ENCODE results near the gene COA3. TPM values are rescaled to one million over a fixed set of nuclear protein-coding genes. Genes with fewer than 3 reads are reported as not detected.

The COA3 gene
- polyA plus RNA-seq, 1 of the 3 experiments (the other 2 are of a cell fraction), result 103 TPM

- WGBS (ENCODE audit: low lambda C conversion rate), result 87% methylated on average over 11 of the region's 11 CpGs
- H3K36me3 ChIP-seq (replicated peaks in 1 of 2; ENCODE audit: control insufficient read depth in 1 of 2, insufficient read depth in 2 of 2, low read length in 1 of 2), result peaks cover 51 to 73% of the 10 kb centered on the region in 2 experiments
- H3K9ac ChIP-seq, result no peak overlapping the region
- ChIA-PET CTCF (interaction anchor here (0.9 to 4.7 kb wide), 10 partner anchors 11 to 155 kb away, joined by 3 to 34 read pairs (median 4); partner anchors contain the start of genes BECN1 and RPL27), POLR2A (no interaction called here)
- H3K27ac ChIP-seq (ENCODE audit: low read depth in 2 of 2, low read length in 1 of 2), result no peak overlapping the region
- DNase-seq, result no peak
- H3F3A ChIP-seq (replicated peaks; ENCODE audit: insufficient read depth), result peaks cover 19% of the 10 kb centered on the region
- H2AFZ ChIP-seq (ENCODE audit: low read depth), result no peak overlapping the region
- H3K27me3 ChIP-seq (ENCODE audit: insufficient read depth), result no peaks in the 10 kb centered on the region
- H3K4me3 ChIP-seq (ENCODE audit: low read depth in 2 of 2, low read length in 1 of 2), result no peak overlapping the region
- TF ChIP-seq TEAD4 (IDR thresholded peaks at IDR 0.05; ENCODE audit: borderline replicate concordance, insufficient read depth) (no peak), TCF12 (IDR thresholded peaks at IDR 0.05) (no peak), POLR2AphosphoS5 (IDR thresholded peaks at IDR 0.05; ENCODE audit: low read depth, low read length) (no peak), NRF1 (IDR thresholded peaks at IDR 0.05; ENCODE audit: low read depth, low read length) (no peak), FOSL2 (IDR thresholded peaks at IDR 0.05; ENCODE audit: borderline replicate concordance, low read depth) (no peak), REST (IDR thresholded peaks at IDR 0.05; ENCODE audit: low read depth, low read length) (no peak), USF1 (IDR thresholded peaks at IDR 0.05; ENCODE audit: borderline replicate concordance, low read depth) (no peak), RCOR1 (IDR thresholded peaks at IDR 0.05; ENCODE audit: low read length) (no peak), FOXM1 (IDR thresholded peaks at IDR 0.05; ENCODE audit: low read depth) (no peak), MAX (IDR thresholded peaks at IDR 0.05; ENCODE audit: low read depth) (no peak), RAD21 (IDR thresholded peaks at IDR 0.05; ENCODE audit: low read length) (no peak)
- peaks cover 3% of the 10 kb centered on the region; the same call in 1 of the 2 replicates for H3K79me2 ChIP-seq (ENCODE audit: insufficient read depth)
- 0 out of 2 replicates have a peak, but pooled peaks cover 10% of the 10 kb centered on the region for H4K20me1 ChIP-seq (ENCODE audit: insufficient read depth)
- no peaks in the 10 kb centered on the region for H3K9me2 ChIP-seq
- H3K9me3 ChIP-seq, result no peaks in the 10 kb centered on the region
- no peaks in the 10 kb centered on the region for H3K4me1 ChIP-seq (ENCODE audit: control insufficient read depth in 1 of 2, insufficient read depth in 2 of 2, low read depth in 1 of 2, low read length in 1 of 2)
- H3K4me2 ChIP-seq, result no peak overlapping the region
Observed at GRCh38 chr17:42841975-42842685, 43.6 kb upstream of the COA3 start.

- H3F3A ChIP-seq (replicated peaks; ENCODE audit: insufficient read depth), result peaks cover 13% of the 10 kb centered on the region
- H4K20me1 ChIP-seq (ENCODE audit: insufficient read depth), result no peaks in the 10 kb centered on the region
- ChIA-PET POLR2A (interaction anchor here (1.4 kb wide), 1 partner anchor 12 kb away, joined by 4 read pairs; the partner anchor contains the start of gene BECN1), CTCF (interaction anchor here (2.4 to 4.3 kb wide), 5 partner anchors 9 to 162 kb away, joined by 9 to 33 read pairs (median 15); partner anchors contain the start of genes AOC2, BECN1 and RPL27)
- H3K27ac ChIP-seq (ENCODE audit: low read depth in 2 of 2, low read length in 1 of 2), result no peak overlapping the region
- H3K27me3 ChIP-seq (ENCODE audit: insufficient read depth), result no peaks in the 10 kb centered on the region
- no peak for DNase-seq
- no peak overlapping the region for H3K9ac ChIP-seq
- no peak overlapping the region for H3K4me3 ChIP-seq (ENCODE audit: low read depth in 2 of 2, low read length in 1 of 2)
- no peak overlapping the region for H3K4me2 ChIP-seq
- H3K9me3 ChIP-seq, result no peaks in the 10 kb centered on the region
- WGBS (ENCODE audit: low lambda C conversion rate), result 97% methylated on average over 6 of the region's 6 CpGs
- H3K36me3 ChIP-seq (replicated peaks in 1 of 2; ENCODE audit: control insufficient read depth in 1 of 2, insufficient read depth in 2 of 2, low read length in 1 of 2), result peaks cover 34 to 50% of the 10 kb centered on the region in 2 experiments
- peaks cover 4 to 9% of the 10 kb centered on the region in 2 experiments; a peak in 3 of 4 replicates for H3K4me1 ChIP-seq (ENCODE audit: control insufficient read depth in 1 of 2, insufficient read depth in 2 of 2, low read depth in 1 of 2, low read length in 1 of 2)
- no peaks in the 10 kb centered on the region for H3K9me2 ChIP-seq
- H2AFZ ChIP-seq (ENCODE audit: low read depth), result no peak overlapping the region
- TF ChIP-seq FOXJ3 (CRISPR knock-in tag; IDR thresholded peaks at IDR 0.05), result no peak
- TF ChIP-seq MAX (IDR thresholded peaks at IDR 0.05; ENCODE audit: low read depth), result no peak
- TF ChIP-seq EZH2phosphoT487 (IDR thresholded peaks at IDR 0.05; ENCODE audit: borderline replicate concordance, low read depth), result no peak
- H3K79me2 ChIP-seq (ENCODE audit: insufficient read depth), result peaks cover 52% of the 10 kb centered on the region
Observed at GRCh38 chr17:42835732-42836131, 37.2 kb upstream of the COA3 start.

Measured in SK-N-SH (cell line).